Astrocyte of the spinal cord (primary cell): ENCODE data around the gene FMN1.

ENCODE experiments used
- DNase-seq: peaks from one replicate; pipeline ENCODE4 v3.0.0; 2011; ENCODE audit warnings: low read depth, low spot score
- H3K4me3 ChIP-seq: 2 replicates; pipeline ENCODE4 v1.5.1; 2011; ENCODE audit warnings: low read depth, mild to moderate bottlenecking, low read length, moderate library complexity
- CTCF ChIP-seq: IDR thresholded peaks from 2 replicates; pipeline ENCODE4 v1.5.1; 2012; ENCODE audit warnings: low read depth, mild to moderate bottlenecking, low read length, inconsistent platforms
- in situ Hi-C: cut with HindIII; loops from 2 replicates; pipeline ENCODE4 v1.10.0; 2017; ENCODE audit warnings: low sequenced_read_pairs

The FMN1 gene

GRCh38 chr15:33051528-33051927, 143.0 kb downstream of the FMN1 start:
- in situ Hi-C loops = no loop called here
- no peak for TF ChIP-seq CTCF

GRCh38 chr15:33048255-33048654, 146.3 kb downstream of the FMN1 start:
- no peak for TF ChIP-seq CTCF
- in situ Hi-C loops = no loop called here
- no peak overlapping the region for H3K4me3 ChIP-seq
- DNase-seq = no peak

More at GRCh38 chr15:33051528-33051927, 143.0 kb downstream of the FMN1 start:
- DNase-seq = no peak
- H3K4me3 ChIP-seq = no peak overlapping the region

- no peak overlapping the region for H3K4me3 ChIP-seq
- in situ Hi-C loops = no loop called here
- no peak for DNase-seq
- no peak for TF ChIP-seq CTCF
Observed at GRCh38 chr15:33047077-33047476, 147.4 kb downstream of the FMN1 start.

GRCh38 chr15:33046329-33046728, 148.2 kb downstream of the FMN1 start:
- no peak for TF ChIP-seq CTCF
- no peak for DNase-seq
- in situ Hi-C loops = no loop called here
- no peak overlapping the region for H3K4me3 ChIP-seq

GRCh38 chr15:33045066-33045810, 149.3 kb downstream of the FMN1 start:
- no peak for DNase-seq
- in situ Hi-C loops = no loop called here
- no peak for TF ChIP-seq CTCF
- no peak overlapping the region for H3K4me3 ChIP-seq

GRCh38 chr15:33044598-33044997, 149.9 kb downstream of the FMN1 start:
- no peak for TF ChIP-seq CTCF
- no peak for DNase-seq
- no peak overlapping the region for H3K4me3 ChIP-seq
- in situ Hi-C loops = no loop called here
